Mononuclear cell (primary cell): ENCODE measurements around the gene GHRH. TPM values are rescaled to one million over a fixed set of nuclear protein-coding genes. Genes with fewer than 3 reads are reported as not detected.

Source experiments
- H3K27me3 ChIP-seq: 2 replicates; pipeline ENCODE4 v1.6.0; 2011; ENCODE audit warnings: low read length, control low read depth; ENCODE audit not compliant: insufficient read depth
- H3K4me1 ChIP-seq: 2 replicates; pipeline ENCODE4 v1.5.1; 2011; ENCODE audit warnings: mild to moderate bottlenecking, low read length, control low read depth; ENCODE audit not compliant: insufficient read depth
- H3K4me3 ChIP-seq: 2 replicates; pipeline ENCODE4 v1.5.1; 2011; ENCODE audit warnings: mild to moderate bottlenecking, low read length, moderate library complexity
- H3K9me3 ChIP-seq: 2 replicates; pipeline ENCODE4 v1.5.1; 2011; ENCODE audit warnings: low read depth, mild to moderate bottlenecking, control low read depth, low read length
- total RNA-seq: library from RNA; depleted of rRNA; stranded (reverse); fragments of >200 nt; gene quantifications from one replicate; pipeline ENCODE4 v1.2.3, GENCODE V29; 2012

The GHRH gene
- total RNA-seq, 1 donor: not detected

GRCh38 chr20:37278966-37279590, 17.5 kb upstream of the GHRH start:
- peaks cover 39% of the 10 kb centered on the region for H3K4me1 ChIP-seq
- H3K9me3 ChIP-seq: no peaks in the 10 kb centered on the region
- H3K4me3 ChIP-seq: no peak overlapping the region
- H3K27me3 ChIP-seq: no peaks in the 10 kb centered on the region

GRCh38 chr20:37277253-37277593, 15.6 kb upstream of the GHRH start:
- Histone ChIP-seq H3K4me1 (peaks cover 57% of the 10 kb centered on the region), H3K27me3 (no peaks in the 10 kb centered on the region), H3K4me3 (no peak overlapping the region), H3K9me3 (no peaks in the 10 kb centered on the region)

GRCh38 chr20:37276494-37277252, 15.1 kb upstream of the GHRH start:
- H3K9me3 ChIP-seq: no peaks in the 10 kb centered on the region
- H3K4me1 ChIP-seq: peaks cover 62% of the 10 kb centered on the region
- no peak overlapping the region for H3K4me3 ChIP-seq
- H3K27me3 ChIP-seq: no peaks in the 10 kb centered on the region

GRCh38 chr20:37274851-37275524, 13.4 kb upstream of the GHRH start:
- Histone ChIP-seq H3K4me1 (peaks cover 79% of the 10 kb centered on the region), H3K4me3 (no peak overlapping the region)

DNA sequence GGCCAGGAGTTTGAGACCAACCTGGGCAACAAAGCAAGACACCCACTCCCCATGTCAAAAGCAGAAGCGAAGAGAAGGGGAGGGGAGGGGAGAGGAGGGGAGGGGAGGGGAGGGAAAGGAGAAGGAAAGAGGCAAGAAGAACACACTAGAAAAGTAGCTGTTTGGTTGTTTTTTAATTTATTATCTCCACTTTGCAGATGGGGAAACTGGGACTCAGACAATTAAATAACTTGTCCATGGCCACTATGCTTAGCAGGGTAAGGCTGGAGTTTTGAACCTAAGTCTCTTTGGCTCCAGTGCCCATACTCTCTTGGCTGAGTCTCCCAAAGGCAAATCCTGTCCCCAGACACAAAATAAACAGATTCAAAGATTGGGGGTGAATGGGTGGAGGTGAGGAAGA, 12.4 kb upstream of the GHRH start:
- Histone ChIP-seq H3K27me3 (no peaks in the 10 kb centered on the region), H3K4me1 (peaks cover 87% of the 10 kb centered on the region), H3K9me3 (no peaks in the 10 kb centered on the region), H3K4me3 (no peak overlapping the region)

More at GRCh38 chr20:37274851-37275524, 13.4 kb upstream of the GHRH start:
- no peaks in the 10 kb centered on the region for H3K27me3 ChIP-seq
- H3K9me3 ChIP-seq: no peaks in the 10 kb centered on the region

GRCh38 chr20:37271421-37271768, 9.8 kb upstream of the GHRH start:
- Histone ChIP-seq H3K4me3 (no peak overlapping the region), H3K4me1 (peaks cover 72% of the 10 kb centered on the region), H3K27me3 (no peaks in the 10 kb centered on the region), H3K9me3 (no peaks in the 10 kb centered on the region)

GRCh38 chr20:37270576-37271420, 9.2 kb upstream of the GHRH start:
- Histone ChIP-seq H3K4me1 (peaks cover 66% of the 10 kb centered on the region), H3K4me3 (no peak overlapping the region), H3K9me3 (no peaks in the 10 kb centered on the region), H3K27me3 (no peaks in the 10 kb centered on the region)

- H3K9me3 ChIP-seq: no peaks in the 10 kb centered on the region
- no peak overlapping the region for H3K4me3 ChIP-seq
- peaks cover 41% of the 10 kb centered on the region for H3K4me1 ChIP-seq
- H3K27me3 ChIP-seq: no peaks in the 10 kb centered on the region
These were observed 6.2 kb upstream of the GHRH start for GRCh38 chr20:37267667-37268313.

GRCh38 chr20:37266940-37267666, 5.5 kb upstream of the GHRH start:
- Histone ChIP-seq H3K27me3 (no peaks in the 10 kb centered on the region), H3K4me3 (no peak overlapping the region), H3K4me1 (peaks cover 35% of the 10 kb centered on the region), H3K9me3 (no peaks in the 10 kb centered on the region)

DNA sequence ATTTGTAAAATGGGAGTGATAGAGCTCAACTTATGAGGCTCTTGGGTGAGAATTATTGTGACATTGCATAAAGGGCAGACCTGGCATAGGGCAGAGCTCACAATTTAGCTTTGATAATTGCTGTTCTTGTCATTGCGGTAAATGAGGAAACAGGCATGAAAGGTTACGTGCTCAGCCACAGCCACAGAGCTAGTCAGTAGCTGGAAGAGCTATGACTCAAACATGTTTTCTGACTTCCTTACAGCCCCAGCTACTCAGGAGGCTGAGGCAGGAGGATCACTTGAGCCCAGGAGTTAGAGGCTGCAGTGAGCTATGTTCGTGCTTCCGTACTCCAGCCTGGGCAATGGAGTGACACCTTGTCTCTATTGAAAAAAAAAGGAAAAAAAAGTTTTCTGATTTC, 3.5 kb upstream of the GHRH start:
- no peaks in the 10 kb centered on the region for H3K9me3 ChIP-seq
- H3K27me3 ChIP-seq: no peaks in the 10 kb centered on the region
- no peak overlapping the region for H3K4me3 ChIP-seq
- peaks cover 15% of the 10 kb centered on the region for H3K4me1 ChIP-seq

DNA sequence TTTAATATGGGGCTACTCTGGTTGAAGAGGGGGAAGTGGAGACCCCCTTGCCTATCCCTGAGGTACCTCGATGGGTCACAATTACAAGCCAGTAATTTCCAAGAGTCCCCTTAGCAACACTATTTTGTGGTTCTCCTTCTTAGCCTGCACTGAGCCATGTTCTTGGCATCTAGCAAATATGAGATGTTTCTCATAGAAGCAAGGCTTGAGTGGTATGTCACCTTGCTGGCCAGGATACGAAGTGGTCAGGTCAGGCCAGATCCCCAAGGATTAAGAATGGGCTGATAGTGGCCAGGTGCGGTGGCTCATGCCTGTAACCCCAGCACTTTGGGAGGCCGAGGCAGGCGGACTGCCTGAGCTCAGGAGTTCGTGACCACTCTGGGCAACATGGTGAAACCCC, 2.1 kb upstream of the GHRH start:
- Histone ChIP-seq H3K4me1 (peaks cover 6% of the 10 kb centered on the region), H3K4me3 (no peak overlapping the region), H3K9me3 (no peaks in the 10 kb centered on the region), H3K27me3 (no peaks in the 10 kb centered on the region)

DNA sequence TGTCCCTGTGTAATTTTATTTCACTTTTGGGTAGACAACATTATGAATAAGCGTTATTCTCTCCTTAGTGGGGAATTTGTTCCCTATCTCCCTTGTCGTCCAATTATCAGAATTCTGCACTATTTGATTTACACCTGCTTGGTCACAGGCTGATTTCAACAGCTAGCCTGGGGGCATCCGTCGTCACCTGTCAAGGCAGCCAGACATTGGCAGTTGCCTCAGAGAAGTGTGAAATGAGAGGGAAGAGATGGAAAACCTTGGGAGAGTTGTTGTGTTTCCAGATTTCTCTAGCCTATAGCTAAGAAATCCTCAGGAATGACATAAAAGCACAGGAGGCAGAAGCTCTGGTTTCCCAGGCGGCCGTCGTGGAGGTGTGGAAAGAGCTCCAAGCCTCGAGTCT, 891 bp upstream of the GHRH start:
- H3K27me3 ChIP-seq: no peaks in the 10 kb centered on the region
- H3K9me3 ChIP-seq: no peaks in the 10 kb centered on the region
- H3K4me3 ChIP-seq: no peak overlapping the region
- H3K4me1 ChIP-seq: peaks cover 6% of the 10 kb centered on the region

- Histone ChIP-seq H3K9me3 (no peaks in the 10 kb centered on the region), H3K27me3 (no peaks in the 10 kb centered on the region), H3K4me3 (no peak overlapping the region), H3K4me1 (peaks cover 6% of the 10 kb centered on the region)
These were observed 691 bp downstream of the GHRH start for GRCh38 chr20:37260923-37261322.

GRCh38 chr20:37259865-37260264, 1.7 kb downstream of the GHRH start:
- no peak overlapping the region for H3K4me3 ChIP-seq
- H3K9me3 ChIP-seq: no peaks in the 10 kb centered on the region
- H3K27me3 ChIP-seq: no peaks in the 10 kb centered on the region
- H3K4me1 ChIP-seq: peaks cover 4% of the 10 kb centered on the region
